Renal cortical epithelial cell (primary cell): ENCODE measurements around the gene ESRRA. TPM values are rescaled to one million over a fixed set of nuclear protein-coding genes. Genes with fewer than 3 reads are reported as not detected.

Experiments used
- DNase-seq: peaks from one replicate; pipeline ENCODE4 v3.0.0-alpha.2; 2011; ENCODE audit warnings: low read depth
- total RNA-seq: library from RNA; depleted of rRNA; stranded (reverse); fragments of >200 nt; gene quantifications from 2 replicates; pipeline ENCODE4 v1.2.3, GENCODE V29; 2014

The ESRRA gene
- total RNA-seq, 1 donor from 2014 or later = 54.0 TPM

DNA sequence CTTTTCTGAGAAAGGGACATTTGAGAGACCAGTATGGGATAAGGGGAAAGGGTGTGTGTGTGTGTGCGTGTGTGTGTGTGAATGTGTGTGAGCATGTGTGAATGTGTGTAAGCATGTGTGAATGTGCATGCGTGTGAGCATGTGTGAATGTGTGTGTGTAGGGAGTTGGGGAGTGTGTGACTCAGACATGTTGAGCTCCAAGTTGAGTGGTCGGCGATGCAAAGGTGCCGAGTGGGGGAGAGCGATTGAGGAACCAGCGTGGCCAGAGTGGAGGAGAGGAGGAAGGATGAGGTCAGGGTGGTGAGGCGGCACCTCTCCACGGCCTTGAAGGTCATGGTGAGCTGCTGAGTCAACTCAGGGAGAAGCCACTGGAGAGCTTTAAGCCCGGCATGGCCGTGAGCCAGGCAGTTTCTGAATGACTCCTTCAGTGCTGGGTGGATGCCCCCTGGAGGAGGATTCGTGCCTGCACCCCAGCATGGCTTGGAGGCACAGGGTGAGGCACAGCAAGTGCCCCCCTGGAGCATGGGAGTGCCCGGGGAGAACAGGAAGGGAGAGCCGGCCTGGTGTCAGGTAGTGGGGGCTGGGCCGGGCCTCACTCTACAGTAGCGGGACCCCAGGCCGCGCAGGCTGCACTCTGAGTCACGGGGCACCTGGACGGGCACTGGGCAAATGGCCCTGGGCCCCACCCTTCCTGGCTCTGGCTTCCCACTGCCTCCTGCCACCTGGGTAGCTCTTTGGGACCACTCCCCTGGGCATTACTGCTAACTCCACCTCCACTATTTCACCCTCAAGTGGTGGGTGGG is 26.4 kb downstream of the ESRRA start:
- peak; percentile 91 for DNase-seq

DNA sequence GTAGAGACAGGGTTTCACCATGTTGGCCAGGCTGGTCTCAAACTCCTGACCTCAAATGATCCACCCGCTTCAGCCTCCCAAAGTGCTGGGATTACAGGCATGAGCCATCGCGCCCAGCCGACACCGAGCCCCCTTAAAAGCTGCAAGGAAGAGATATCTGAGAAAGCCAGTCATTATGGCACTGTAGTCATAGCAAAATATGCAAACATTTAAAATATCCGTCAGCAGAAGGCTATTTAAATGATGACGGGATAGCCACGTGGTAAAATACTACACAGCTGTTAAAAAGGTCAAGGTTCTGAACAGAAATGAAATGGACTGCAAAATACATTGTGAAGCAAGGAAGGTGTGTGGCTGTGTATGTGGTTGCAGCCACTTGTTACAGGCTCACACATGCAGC is 28.2 kb downstream of the ESRRA start:
- DNase-seq = no peak

DNA sequence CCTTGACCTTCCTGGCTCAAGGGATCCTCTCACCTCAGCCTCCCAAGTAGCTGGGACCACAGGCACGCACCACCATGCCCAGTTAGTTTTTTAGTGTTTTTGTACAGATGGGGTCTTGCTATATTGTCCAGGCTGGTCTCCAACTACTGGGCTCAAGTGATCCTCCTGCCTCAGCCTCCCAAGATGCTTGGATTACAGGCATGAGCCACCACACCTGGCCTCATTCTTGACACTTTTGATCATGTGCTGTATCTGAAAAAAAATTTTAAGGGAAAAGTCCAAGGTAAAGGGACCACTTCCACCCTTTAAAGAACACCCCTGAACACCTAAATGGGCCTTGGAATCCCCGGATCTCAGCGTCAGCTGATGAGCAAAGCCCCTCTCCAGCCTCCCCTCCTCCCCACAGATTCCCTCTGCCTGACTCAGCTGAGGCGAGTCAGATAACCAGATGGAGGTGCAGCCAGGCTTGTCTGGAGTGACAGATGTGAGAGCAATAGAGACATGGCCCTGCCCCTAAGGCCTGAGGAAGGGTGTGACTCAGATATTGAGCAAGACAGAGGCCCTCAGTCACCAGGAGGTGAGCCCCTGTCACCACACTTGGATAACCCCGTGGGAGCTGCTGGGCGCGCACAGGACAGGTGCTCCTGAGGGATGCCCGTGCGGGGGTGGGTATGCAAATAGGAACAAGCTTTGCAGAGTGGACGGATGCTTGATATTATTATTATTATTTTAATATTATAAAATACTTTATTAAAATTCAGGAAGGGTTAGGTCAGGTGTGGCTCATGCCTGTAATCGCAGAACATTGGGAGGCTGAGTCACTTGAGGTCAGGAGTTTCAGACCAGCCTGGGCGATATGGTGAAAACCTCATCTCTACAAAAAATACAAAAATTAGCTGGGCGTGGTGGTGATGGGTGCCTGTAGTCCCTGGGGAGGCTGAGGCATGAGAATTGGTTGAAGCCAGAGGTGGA is 29.7 kb downstream of the ESRRA start:
- peak; percentile 99 for DNase-seq

DNA sequence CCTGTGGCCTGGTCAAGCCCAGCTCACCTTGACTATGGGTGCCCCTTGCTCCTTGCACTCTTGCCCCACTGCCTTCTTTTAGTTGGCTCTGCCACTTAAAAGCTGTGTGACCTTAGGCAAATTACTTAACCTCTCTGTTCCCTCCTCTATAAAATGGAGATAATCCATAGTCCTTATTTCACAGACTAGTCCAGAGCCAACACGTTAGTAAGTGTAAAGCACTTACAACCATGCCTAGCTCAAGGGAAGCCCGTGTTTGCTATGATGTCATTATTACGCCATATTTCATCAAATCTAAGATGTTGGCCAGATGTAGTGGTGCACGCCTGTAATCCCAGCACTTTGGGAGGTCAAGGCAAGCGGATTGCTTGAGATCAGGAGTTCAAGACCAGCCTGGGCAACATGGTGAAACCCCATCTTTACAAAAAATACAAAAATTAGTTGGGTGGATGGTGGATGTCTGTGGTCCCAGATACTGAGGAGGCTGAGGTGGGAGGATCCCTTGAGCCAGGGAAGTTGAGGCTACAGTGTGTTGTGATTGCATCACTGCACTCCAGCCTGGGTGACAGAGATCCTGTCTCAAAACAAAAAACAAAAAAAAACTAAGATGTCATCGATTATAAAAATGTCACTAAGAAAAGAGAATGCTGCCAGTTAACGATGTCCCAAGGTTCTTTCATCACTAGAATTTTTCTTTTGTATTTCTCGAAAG is 32.4 kb downstream of the ESRRA start:
- DNase-seq = no peak

DNA sequence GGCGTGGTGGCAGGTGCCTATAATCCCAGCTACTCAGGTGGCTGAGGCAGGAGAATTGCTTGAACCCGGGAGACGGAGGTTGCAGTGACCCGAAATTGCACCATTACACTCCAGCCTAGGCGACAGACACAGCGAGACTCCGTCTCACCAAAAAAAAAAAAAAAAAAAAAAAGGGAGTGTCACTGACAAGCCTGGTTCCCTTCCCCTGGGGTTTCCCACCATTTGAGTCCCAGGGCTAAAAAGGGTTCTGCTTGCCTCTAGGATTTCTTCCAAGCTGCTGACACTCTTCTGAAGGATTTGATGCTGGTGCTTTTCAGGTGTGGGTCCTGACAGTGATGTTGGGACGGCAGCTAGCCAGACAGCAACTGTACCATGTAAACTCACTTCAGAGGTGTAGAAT is 33.4 kb downstream of the ESRRA start:
- no peak for DNase-seq

DNA sequence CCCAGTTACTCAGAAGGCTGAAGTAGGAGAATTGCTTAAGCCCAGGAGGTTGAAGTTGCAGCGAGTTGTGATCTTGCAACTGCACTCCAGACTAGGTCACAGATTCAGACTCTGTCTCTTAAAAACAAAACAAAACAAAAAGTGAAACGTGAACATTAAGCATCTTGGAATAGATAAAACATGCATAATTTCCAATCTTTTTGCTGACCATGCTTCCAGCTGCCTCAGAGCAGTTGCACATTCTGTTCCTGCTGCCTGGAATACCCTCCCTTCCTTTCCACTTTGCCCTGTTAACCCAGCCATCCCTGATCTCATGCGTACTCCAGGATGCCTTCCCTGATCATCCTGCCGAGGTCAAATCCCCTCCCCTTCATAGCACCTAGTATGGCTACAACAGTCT is 34.0 kb downstream of the ESRRA start:
- DNase-seq = no peak

DNA sequence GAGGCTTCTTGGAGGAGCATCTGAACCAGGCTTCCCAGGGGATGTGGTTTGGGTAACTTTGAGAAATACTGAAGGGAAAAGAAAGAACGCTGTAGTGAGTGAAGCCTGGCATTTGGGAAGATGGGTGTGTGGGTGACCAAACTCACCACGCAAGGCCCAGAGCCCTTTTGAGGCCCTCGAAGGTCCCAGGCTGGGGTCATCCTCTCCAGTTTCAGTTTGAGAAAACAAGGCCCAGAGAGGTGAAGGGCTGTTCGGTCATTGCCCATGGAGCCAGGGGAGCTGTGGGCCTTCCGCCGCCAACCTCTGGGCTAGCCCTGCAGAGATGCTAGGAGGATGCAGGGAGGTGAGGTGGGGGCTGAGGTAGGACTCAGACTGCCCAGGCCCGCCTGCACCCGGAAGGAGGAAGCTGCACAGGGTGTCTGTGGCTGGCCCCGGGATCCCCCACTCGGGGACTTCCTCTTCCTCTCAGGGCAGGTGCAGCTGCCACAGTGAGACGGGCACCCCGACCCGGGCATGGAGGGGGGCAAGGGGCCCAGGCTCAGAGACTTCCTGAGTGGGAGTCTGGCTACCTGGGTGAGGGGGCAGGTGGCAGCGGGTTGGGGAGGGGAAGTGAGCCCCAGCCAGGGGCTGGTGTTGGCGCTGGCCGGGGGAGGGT is 34.6 kb downstream of the ESRRA start, which contains the start of gene CCDC88B:
Gene CCDC88B, plus strand, starts transcription at position 451 of the 655 bp plus-strand sequence. Its CDS starts 63 bp downstream, at position 514.
- no peak for DNase-seq

DNA sequence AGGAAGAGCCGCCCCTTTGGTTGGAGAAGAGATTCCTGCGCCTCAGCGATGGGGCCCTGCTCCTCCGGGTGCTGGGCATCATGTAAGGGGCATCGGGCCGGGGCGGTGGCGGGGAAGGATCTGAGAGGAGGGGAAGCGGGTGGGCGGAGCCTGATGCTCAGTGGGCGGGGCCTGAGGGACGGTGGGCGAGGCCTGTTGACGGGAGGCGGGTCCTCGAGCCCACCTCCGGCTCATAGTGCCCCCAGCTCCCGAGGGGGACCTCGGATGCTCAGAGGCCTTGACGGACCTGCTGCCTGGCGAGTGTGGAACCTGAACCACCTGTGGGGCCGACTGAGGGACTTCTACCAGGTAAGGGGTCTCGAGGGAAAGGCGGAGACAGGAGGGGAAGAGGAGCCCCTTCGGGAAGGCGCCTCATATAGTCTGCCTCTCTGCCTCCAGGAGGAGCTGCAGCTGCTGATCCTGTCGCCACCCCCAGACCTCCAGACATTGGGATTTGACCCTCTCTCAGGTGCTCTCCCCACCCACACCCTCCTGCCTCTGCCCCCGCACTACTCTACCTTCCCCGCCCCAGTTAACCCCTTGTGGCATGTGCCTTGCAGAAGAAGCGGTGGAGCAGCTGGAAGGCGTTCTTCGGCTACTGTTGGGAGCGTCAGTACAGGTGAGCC is 35.5 kb downstream of the ESRRA start:
- no peak for DNase-seq

DNA sequence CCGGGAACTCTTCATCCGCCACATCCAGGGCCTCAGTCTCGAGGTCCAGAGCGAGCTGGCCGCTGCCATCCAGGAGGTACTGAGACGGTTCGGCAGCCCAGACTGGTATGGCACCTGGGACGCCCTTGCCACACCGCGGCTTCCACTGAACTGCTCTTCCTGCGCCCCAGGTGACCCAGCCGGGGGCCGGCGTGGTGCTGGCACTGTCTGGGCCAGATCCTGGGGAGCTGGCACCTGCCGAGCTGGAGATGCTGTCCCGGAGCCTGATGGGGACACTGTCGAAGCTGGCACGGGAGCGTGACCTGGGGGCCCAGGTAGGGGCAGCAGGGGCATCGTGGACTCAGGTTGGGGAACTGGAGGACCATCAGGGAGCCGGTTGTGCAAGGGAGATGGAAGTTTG is 36.1 kb downstream of the ESRRA start:
- no peak for DNase-seq

DNA sequence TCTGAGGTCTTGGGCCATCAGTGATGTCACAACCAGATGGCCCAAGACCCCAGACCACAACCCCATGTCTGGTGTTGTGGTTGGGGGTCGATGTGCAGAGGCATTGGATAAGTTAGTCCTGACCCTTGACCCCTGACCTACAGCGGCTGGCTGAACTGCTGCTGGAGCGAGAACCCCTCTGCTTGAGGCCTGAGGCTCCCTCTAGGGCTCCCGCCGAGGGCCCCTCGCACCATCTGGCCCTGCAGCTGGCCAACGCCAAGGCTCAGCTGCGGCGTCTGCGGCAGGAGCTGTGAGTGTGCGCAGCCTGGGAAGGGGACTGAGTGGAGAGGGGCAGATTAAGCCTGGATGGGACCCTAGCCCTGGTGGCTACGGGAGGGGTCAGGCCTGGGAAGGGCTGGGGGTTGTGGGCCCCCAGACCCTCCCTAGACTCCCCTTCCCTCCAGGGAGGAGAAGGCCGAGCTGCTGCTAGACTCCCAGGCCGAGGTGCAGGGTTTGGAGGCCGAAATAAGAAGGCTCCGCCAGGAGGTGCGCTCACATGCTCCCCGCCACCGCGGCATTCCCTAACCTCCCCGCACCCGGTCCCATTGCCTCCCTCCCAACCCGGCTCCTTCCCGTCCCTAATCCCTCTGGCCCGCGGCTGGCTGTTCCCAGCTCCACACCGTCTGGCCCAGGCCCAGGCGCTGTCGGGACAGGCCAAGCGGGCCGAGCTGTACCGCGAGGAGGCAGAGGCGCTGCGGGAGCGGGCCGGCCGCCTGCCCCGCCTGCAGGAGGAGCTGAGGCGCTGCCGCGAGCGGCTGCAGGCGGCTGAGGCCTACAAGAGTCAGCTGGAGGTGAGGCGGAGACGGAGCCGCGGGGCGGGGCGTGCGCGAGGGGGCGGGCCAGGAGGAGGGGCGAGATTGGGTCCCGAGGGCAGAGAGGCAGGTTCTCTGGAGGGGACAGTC is 36.8 kb downstream of the ESRRA start:
- DNase-seq = peak; percentile 69

DNA sequence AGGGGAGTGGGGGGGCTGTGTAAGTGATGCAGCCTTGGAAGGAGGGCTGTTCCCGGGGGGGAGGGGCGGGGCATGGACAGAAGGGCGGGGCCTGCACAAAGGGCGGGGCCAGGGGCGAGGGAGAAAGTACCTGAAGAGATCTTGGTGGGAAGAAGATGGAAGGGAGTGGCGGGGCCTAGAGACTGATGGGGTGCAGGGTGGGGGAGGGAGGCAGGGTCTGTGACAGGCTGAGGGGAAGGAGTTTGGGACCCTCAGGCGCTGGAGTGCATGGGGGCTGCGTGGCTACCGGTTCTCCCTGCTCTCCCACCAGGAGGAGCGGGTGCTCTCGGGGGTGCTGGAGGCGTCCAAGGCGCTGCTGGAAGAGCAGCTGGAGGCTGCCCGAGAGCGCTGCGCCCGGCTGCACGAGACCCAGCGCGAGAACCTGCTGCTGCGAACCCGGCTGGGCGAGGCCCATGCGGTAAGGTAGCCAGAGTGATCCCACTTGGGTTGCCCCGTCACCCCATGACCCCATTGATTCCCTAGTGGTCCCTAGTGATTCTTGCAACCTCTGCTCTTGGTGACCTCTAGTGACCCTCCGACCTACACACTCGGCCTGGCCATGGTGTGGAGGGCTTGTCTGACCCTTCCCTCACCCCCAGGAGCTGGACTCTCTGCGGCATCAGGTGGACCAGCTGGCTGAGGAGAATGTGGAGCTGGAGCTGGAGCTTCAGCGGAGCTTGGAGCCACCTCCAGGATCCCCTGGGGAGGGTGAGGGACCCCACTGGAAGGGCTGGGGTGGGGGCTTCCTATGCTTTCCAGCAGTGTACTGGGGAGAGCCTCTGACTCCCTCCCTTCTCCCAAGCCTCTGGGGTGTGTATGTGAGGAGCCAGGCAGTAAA is 37.8 kb downstream of the ESRRA start:
- no peak for DNase-seq

DNA sequence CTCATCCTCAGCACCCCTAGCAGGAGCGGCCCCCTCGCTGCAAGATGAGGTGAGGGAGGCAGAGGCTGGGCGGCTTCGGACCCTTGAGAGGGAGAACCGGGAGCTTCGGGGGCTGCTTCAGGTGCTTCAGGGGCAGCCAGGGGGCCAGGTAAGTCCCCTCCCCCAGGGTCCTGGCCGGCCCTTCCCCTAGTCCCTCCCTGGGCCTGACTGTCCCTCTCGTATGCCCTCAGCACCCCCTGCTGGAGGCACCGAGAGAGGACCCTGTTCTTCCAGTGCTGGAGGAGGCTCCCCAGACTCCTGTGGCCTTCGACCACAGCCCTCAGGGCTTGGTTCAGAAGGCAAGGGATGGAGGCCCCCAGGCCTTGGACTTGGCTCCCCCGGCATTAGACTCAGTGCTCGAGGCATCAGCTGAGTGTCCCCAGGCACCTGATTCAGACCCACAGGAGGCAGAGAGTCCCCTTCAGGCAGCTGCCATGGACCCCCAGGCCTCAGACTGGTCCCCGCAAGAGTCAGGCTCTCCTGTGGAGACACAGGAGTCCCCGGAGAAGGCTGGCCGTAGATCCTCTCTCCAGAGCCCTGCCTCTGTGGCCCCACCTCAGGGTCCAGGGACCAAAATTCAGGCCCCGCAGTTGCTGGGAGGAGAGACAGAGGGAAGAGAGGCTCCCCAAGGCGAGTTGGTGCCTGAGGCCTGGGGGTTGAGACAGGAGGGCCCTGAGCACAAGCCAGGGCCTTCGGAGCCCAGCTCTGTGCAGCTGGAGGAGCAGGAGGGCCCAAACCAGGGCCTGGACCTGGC is 38.6 kb downstream of the ESRRA start:
- no peak for DNase-seq

DNA sequence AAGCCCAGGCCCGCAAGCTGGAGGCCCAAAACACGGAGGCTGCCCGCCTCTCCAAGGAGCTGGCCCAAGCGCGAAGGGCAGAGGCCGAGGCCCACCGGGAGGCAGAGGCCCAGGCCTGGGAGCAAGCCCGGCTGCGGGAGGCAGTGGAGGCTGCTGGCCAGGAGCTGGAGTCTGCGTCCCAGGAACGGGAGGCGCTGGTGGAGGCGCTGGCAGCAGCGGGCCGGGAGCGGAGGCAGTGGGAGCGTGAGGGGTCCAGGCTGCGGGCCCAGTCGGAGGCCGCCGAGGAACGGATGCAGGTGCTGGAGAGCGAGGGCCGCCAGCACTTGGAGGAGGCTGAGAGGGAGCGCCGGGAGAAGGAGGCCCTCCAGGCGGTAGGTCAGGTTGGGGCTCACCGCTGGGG is 39.5 kb downstream of the ESRRA start:
- no peak for DNase-seq

DNA sequence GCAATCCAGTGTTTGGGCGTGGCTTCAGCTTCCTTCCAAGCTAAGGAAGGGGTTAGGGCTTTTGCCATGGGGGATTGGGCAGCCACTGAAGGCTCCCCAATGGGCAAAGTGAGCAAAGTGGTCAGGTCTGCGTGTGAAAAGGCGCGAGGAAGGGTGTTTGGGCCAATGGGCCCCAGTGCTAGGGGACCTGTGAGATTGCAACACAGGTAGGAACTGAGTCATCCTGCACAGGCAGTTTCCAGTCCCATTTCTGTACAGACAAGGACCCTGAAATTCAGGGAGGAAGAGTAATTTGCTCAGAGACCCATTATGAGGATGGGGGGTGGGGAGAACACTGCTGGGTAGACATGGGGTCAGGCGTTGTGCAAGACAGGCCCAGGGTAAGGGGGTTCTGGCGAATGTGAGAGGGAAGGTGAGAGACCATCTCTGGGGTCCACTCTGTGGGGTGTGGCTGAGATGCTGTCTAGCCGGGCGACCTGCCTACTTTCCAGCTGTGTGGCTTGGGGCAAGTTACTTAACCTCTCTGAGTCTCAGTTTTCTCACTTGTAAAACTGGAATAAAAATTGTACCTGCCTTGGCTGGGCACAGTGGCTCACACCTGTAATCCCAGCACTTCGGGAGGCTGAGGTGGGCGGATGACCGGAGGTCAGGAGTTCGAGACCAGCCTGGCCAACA is 42.0 kb downstream of the ESRRA start:
- peak; percentile 58 for DNase-seq

DNA sequence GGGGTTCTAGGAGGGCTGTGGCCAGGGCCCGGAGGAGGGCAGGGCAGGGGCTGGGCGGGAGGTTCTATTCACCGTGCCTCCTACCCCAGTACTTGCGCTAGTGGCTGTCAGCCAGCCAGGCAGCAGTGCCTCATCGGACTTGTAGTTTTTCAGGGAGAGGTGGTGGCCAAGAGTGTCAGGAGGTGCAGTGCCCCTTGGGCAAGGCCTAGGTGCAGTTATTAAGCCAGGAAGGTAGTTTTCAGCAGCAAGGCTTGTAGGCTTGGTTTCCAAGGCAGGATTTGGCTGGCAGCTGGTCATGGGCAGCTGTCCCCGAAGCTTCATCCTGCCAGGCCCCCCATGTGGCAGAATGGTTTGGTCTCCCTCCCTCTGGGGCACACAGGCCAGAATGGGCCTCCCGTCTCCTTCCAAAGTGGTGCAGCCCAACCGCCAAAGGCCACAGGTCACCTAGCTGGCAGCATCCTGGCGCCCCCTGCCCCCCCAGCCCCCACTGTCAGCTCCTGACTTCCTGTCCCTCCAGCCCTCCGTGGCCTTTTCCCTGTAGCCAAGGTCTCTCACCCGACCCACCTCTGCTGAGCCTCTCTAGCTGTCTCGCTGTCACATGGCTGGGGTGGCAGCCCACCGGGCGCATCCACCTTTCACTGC is 43.2 kb downstream of the ESRRA start:
- no peak for DNase-seq

DNA sequence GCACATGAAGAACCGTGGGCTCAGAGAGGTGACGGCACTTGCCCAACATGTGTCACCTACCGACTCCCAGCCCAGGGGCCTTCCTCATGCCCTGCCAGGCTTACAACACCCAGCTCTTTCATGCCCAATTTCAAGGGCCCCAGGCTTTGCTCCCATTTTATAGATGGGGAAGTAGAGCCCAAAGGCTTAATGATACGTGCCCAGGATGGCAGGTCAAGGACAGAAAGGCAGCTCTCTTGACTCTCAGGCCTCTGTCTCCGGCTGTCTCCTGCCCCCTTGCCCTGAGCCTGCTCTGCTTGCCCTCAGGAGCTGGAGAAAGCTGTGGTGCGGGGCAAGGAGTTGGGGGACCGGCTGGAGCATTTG is 43.7 kb downstream of the ESRRA start:
- no peak for DNase-seq

DNA sequence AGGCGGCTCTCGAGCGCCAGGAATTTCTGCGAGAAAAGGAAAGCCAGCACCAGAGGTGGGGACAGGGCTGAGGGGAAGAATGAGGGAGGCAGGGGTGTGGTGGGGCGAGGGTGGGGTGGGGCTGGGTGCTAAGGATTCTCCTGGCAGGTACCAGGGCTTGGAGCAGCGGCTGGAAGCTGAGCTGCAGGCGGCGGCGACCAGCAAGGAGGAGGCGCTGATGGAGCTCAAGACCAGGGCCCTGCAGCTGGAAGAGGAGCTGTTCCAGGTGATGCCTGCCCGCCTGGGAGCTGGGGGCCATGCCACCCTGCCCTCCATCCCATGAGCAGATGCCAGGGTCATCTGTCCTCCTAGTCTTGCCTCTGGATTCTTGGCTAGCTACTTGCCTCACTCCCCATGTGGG is 44.1 kb downstream of the ESRRA start:
- no peak for DNase-seq
